HepG2 (cell line): ENCODE data around the gene LAMTOR2. TPM values are rescaled to one million over a fixed set of nuclear protein-coding genes. Genes with fewer than 3 reads are reported as not detected.
A peak's percentile ranks its signal among the peaks of the same experiment; 100 is the strongest.

Experiments
- ADNP ChIP-seq: sonication (generic); formaldehyde crosslinking; IDR thresholded peaks from 2 replicates; pipeline ENCODE4 v1.4.0; 2020; ENCODE audit warnings: missing genetic modification reagents
- HDAC1 ChIP-seq: sonication (generic); formaldehyde crosslinking; IDR thresholded peaks from 2 replicates; pipeline ENCODE4 v1.5.1; 2020; ENCODE audit warnings: mild to moderate bottlenecking, missing genetic modification reagents
- HNF4G ChIP-seq, 2 experiments: sonication (generic) in 1 of 2; formaldehyde crosslinking in 1 of 2; IDR thresholded peaks; 2 replicates each; pipeline versions ENCODE4 v1.4.0 to v1.6.1; 2011 to 2020; ENCODE audit warnings: borderline replicate concordance in 2 of 2, low read depth in 2 of 2, mild to moderate bottlenecking in 2 of 2, low read length in 1 of 2, missing genetic modification reagents in 1 of 2, moderate library complexity in 1 of 2
- IRF9 ChIP-seq: sonication (generic); formaldehyde crosslinking; IDR thresholded peaks from 2 replicates; pipeline ENCODE4 v1.8.0; 2022; ENCODE audit warnings: missing genetic modification reagents, mild to moderate bottlenecking, borderline replicate concordance
- KAT8 ChIP-seq: IDR thresholded peaks from 2 replicates; pipeline ENCODE4 v1.6.1; 2016; ENCODE audit warnings: missing genetic modification reagents, missing compliant biosample characterization
- KMT2B ChIP-seq: IDR thresholded peaks from 2 replicates; pipeline ENCODE4 v1.6.1; 2016; ENCODE audit warnings: missing genetic modification reagents, missing compliant biosample characterization
- MEIS2 ChIP-seq: sonication (generic); formaldehyde crosslinking; IDR thresholded peaks from 2 replicates; pipeline ENCODE4 v1.9.0; 2021; ENCODE audit warnings: mild to moderate bottlenecking, missing genetic modification reagents
- NRL ChIP-seq: sonication (generic); formaldehyde crosslinking; IDR thresholded peaks from 2 replicates; pipeline ENCODE4 v1.5.0; 2020; ENCODE audit warnings: missing genetic modification reagents, mild to moderate bottlenecking, moderate library complexity, borderline replicate concordance
- SAP130 ChIP-seq: IDR thresholded peaks from 2 replicates; pipeline ENCODE4 v1.6.1; 2016; ENCODE audit warnings: low read depth
- SIN3A ChIP-seq: IDR thresholded peaks from 2 replicates; pipeline ENCODE4 v1.6.1; 2011; ENCODE audit warnings: low read depth, mild to moderate bottlenecking, control low read depth, low read length, borderline replicate concordance
- SUZ12 ChIP-seq: fragments of 150-350 bp; IDR thresholded peaks from 2 replicates; pipeline ENCODE4 v1.6.1; 2014; ENCODE audit warnings: low read depth, low read length
- TARDBP ChIP-seq: sonication (generic); formaldehyde crosslinking; IDR thresholded peaks from 2 replicates; pipeline ENCODE4 v1.8.0; 2022; ENCODE audit warnings: mild to moderate bottlenecking, missing genetic modification reagents
- U2AF1 ChIP-seq: fragments of 200-400 bp; formaldehyde crosslinking; optimal IDR thresholded peaks from 2 replicates; pipeline ENCODE3; 2017; ENCODE audit warnings: mild to moderate bottlenecking, low read depth, low read length
- ZBTB39 ChIP-seq: sonication (generic); formaldehyde crosslinking; IDR thresholded peaks from 2 replicates; pipeline ENCODE4 v1.5.0; 2020; ENCODE audit warnings: missing genetic modification reagents
- ZNF280B ChIP-seq: sonication (generic); formaldehyde crosslinking; IDR thresholded peaks from 2 replicates; pipeline ENCODE4 v1.5.0; 2020; ENCODE audit warnings: missing genetic modification reagents, mild to moderate bottlenecking, borderline replicate concordance
- ZNF337 ChIP-seq: sonication (generic); formaldehyde crosslinking; IDR thresholded peaks from 2 replicates; pipeline ENCODE4 v1.5.1; 2020; ENCODE audit warnings: missing genetic modification reagents, low read depth, mild to moderate bottlenecking, borderline replicate concordance
- ZNF431 ChIP-seq: sonication (generic); formaldehyde crosslinking; IDR thresholded peaks from 2 replicates; pipeline ENCODE4 v1.9.0; 2022; ENCODE audit warnings: missing genetic modification reagents, low read depth, mild to moderate bottlenecking, borderline replicate concordance
- ZNF451 ChIP-seq: sonication (generic); formaldehyde crosslinking; IDR thresholded peaks from 2 replicates; pipeline ENCODE4 v1.5.0; 2020; ENCODE audit warnings: mild to moderate bottlenecking, missing genetic modification reagents
- polyA plus RNA-seq, 8 experiments: library from polyadenylated mRNA; depleted of rRNA in 3 of 8; stranded (reverse) in 7 of 8; unstranded in 1 of 8; fragments of >200 nt; fragmentation: Illumina TruSeq in 4 of 8; extraction: Trizol in 4 of 8; gene quantifications; 2 replicates each; pipeline versions ENCODE4 v1.2.1 to v1.2.3, GENCODE V29; 2011 to 2016; ENCODE audit warnings: low read depth in 4 of 8, missing spikeins in 1 of 8, mixed read lengths in 1 of 8; ENCODE audit not compliant: insufficient read depth in 1 of 8
- total RNA-seq, 5 experiments: library from RNA; depleted of rRNA; stranded (reverse); fragments of >200 nt; fragmentation: Illumina TruSeq; extraction: Trizol; gene quantifications; 2 replicates each; pipeline ENCODE4 v1.2.3, GENCODE V29; 2016; ENCODE audit warnings: low read depth in 1 of 5
- TF ChIP-seq, protein P1 (sequence below): sonication (generic); formaldehyde crosslinking; IDR thresholded peaks from 2 replicates; pipeline ENCODE4 v1.5.1; 2020; ENCODE audit warnings: mild to moderate bottlenecking, missing genetic modification reagents, moderate library complexity
- TF ChIP-seq, protein P2 (sequence below): sonication (generic); formaldehyde crosslinking; IDR thresholded peaks from 2 replicates; pipeline ENCODE4 v1.4.0; 2020; ENCODE audit warnings: missing genetic modification reagents, mild to moderate bottlenecking, borderline replicate concordance

LAMTOR2 gene
- total and polyA plus RNA-seq, 2 of the 13 experiments (the other 11 are each of a cell fraction or from before 2014, with no cell fraction given) = 36.5 to 66.4 TPM

DNA sequence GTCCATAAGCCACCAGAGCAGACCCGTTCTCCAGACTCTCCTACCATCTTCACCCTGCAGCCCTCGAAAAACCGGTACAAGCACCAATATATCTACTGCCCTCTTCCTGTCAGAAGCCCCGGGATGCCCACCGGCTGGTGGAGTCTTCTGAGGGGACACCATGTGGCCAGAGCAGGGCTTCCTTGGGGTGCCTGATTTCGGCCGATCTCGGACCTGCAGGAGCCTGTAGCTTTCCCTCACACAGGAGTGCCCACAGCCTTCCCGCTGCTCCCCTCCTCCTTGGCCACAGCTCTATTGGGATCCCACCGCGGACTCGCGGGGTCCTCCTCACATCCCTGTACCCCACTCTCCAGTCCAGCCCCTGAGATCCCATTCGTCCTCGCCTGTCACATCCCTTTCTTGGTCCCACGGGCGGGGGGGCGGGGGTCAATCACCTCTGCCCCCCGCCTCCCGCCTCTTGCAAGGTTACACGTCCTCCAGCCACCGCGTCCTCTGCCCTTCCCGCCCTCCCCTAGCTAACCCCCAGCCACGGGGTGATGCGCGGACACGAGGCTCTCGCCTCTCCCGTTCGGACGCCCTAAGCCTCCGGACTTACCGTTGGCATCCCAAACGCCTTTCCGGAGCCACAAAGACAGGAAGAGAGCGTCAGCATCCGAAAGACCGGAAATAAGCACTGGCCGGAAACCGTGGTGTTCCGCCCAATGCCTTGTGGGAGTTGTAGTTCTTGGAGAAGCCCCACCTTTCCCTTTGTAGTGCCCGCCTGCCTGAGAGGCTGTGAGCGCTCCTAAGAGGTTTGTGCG lies 34.1 kb upstream of the LAMTOR2 start, which contains the start of gene SSR2 (continued):
- no peak for TF ChIP-seq ZBTB39
- no peak for TF ChIP-seq NRL
- TF ChIP-seq TARDBP (CRISPR knock-in tag) = no peak
- TF ChIP-seq IRF9 (CRISPR knock-in tag) = no peak
- no peak for TF ChIP-seq MEIS2 (CRISPR knock-in tag)
- peak; percentile 93 for TF ChIP-seq SAP130
- peak; percentile 89 for TF ChIP-seq KAT8 (CRISPR knock-in tag)
- TF ChIP-seq HDAC1 (CRISPR knock-in tag) = peak; percentile 59; the same call in 1 of the 2 replicates
- TF ChIP-seq, protein P1, sequence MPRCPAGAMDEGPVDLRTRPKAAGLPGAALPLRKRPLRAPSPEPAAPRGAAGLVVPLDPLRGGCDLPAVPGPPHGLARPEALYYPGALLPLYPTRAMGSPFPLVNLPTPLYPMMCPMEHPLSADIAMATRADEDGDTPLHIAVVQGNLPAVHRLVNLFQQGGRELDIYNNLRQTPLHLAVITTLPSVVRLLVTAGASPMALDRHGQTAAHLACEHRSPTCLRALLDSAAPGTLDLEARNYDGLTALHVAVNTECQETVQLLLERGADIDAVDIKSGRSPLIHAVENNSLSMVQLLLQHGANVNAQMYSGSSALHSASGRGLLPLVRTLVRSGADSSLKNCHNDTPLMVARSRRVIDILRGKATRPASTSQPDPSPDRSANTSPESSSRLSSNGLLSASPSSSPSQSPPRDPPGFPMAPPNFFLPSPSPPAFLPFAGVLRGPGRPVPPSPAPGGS (CRISPR knock-in tag) = no peak
- no peak for TF ChIP-seq ZNF337 (CRISPR knock-in tag)
- TF ChIP-seq ZNF451 = no peak
- peak; percentile 65; the same call in 1 of the 2 replicates for TF ChIP-seq SIN3A
- TF ChIP-seq, protein P2, sequence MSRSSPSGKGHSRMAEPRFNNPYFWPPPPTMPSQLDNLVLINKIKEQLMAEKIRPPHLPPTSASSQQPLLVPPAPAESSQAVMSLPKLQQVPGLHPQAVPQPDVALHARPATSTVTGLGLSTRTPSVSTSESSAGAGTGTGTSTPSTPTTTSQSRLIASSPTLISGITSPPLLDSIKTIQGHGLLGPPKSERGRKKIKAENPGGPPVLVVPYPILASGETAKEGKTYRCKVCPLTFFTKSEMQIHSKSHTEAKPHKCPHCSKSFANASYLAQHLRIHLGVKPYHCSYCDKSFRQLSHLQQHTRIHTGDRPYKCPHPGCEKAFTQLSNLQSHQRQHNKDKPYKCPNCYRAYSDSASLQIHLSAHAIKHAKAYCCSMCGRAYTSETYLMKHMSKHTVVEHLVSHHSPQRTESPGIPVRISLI (CRISPR knock-in tag) = no peak
- TF ChIP-seq SUZ12 = peak; percentile 76
- no peak for TF ChIP-seq ZNF431 (CRISPR knock-in tag)
- no peak for TF ChIP-seq HNF4G (IDR thresholded peaks at IDR 0.05; ENCODE audit: borderline replicate concordance, low read depth, low read length)
- TF ChIP-seq HNF4G (CRISPR knock-in tag; IDR thresholded peaks at IDR 0.05; ENCODE audit: borderline replicate concordance, low read depth) = no peak
- no peak for TF ChIP-seq ZNF280B
- TF ChIP-seq U2AF1 = no peak
- TF ChIP-seq ADNP = no peak
- TF ChIP-seq KMT2B = peak; percentile 77
